PC-3 (cell line): ENCODE results near the gene CDC45. TPM values are rescaled to one million over a fixed set of nuclear protein-coding genes. Genes with fewer than 3 reads are reported as not detected.

Experiments
- ATAC-seq: fragments of 200-7000 bp; cut with Tn5 transposase; 2 replicates; pipeline ENCODE4 v1.9.1; 2020; ENCODE audit warnings: mild to moderate bottlenecking, moderate library complexity
- BruUV-seq: library from RNA; stranded (reverse); fragments of 400-500 nt; replicated peaks from 2 replicates; lab custom pipeline; 2021; lab: Mats Ljungman, UMichigan
- CTCF ChIA-PET: fragments of 300-600 bp; sonication (Branson Sonifier 250); formaldehyde crosslinking; loops from one replicate; lab custom pipeline; 2022; ENCODE audit warnings: antibody characterized with exemption; lab: Charles Lee
- POLR2A ChIA-PET: fragments of 300-600 bp; sonication (Branson Sonifier 250); formaldehyde crosslinking; loops from one replicate; lab custom pipeline; 2022; ENCODE audit warnings: antibody characterized with exemption; ENCODE audit not compliant: unreplicated experiment; lab: Charles Lee
- DNase-seq: peaks from one replicate; pipeline ENCODE4 v3.0.0-alpha.2; 2015
- H2AFZ ChIP-seq: fragments of 300-600 bp; sonication (generic); 2 replicates; pipeline ENCODE4 v1.6.0; 2016; ENCODE audit warnings: antibody characterized with exemption, low read length
- H3F3A ChIP-seq: fragments of 300-600 bp; sonication (generic); one replicate; pipeline ENCODE4 v1.6.0; 2017; ENCODE audit warnings: antibody characterized with exemption, low read length, control low read depth, mild to moderate bottlenecking; ENCODE audit not compliant: unreplicated experiment
- H3K27ac ChIP-seq: fragments of 300-600 bp; sonication (generic); 2 replicates; pipeline ENCODE4 v1.5.1; 2016; ENCODE audit warnings: mild to moderate bottlenecking, low read length
- H3K27me3 ChIP-seq: fragments of 300-600 bp; sonication (generic); 2 replicates; pipeline ENCODE4 v1.6.1; 2016; ENCODE audit warnings: low read length, mixed read lengths
- H3K36me3 ChIP-seq: fragments of 300-600 bp; sonication (generic); 2 replicates; pipeline ENCODE4 v1.6.1; 2016; ENCODE audit warnings: low read depth, mixed run types, low read length, mixed read lengths
- H3K4me1 ChIP-seq: fragments of 300-600 bp; sonication (generic); 2 replicates; pipeline ENCODE4 v1.5.1; 2016; ENCODE audit warnings: low read length; ENCODE audit not compliant: insufficient read depth
- H3K4me2 ChIP-seq: fragments of 300-600 bp; sonication (generic); 2 replicates; pipeline ENCODE4 v1.6.0; 2016; ENCODE audit warnings: low read length
- H3K4me3 ChIP-seq: fragments of 300-600 bp; sonication (generic); 2 replicates; pipeline ENCODE4 v1.5.1; 2016; ENCODE audit warnings: mild to moderate bottlenecking, low read length, mixed read lengths
- H3K79me2 ChIP-seq: fragments of 300-600 bp; sonication (generic); 2 replicates; pipeline ENCODE4 v1.6.1; 2017; ENCODE audit warnings: low read length, mixed read lengths
- H3K9ac ChIP-seq: fragments of 300-600 bp; sonication (generic); 2 replicates; pipeline ENCODE4 v1.6.0; 2016; ENCODE audit warnings: mild to moderate bottlenecking, low read length
- H3K9me2 ChIP-seq: fragments of 300-600 bp; sonication (generic); replicated peaks from 2 replicates; pipeline ENCODE4 v1.6.1; 2016; ENCODE audit warnings: mixed run types, low read length, mixed read lengths
- H3K9me3 ChIP-seq: fragments of 300-600 bp; sonication (generic); 2 replicates; pipeline ENCODE4 v1.6.1; 2016; ENCODE audit warnings: low read length, mixed read lengths
- H4K20me1 ChIP-seq: fragments of 300-600 bp; sonication (generic); 2 replicates; pipeline ENCODE4 v1.6.1; 2016; ENCODE audit warnings: low read length, mixed read lengths
- CTCF ChIP-seq: fragments of 300-600 bp; sonication (generic); conservative IDR thresholded peaks from 2 replicates; pipeline ENCODE4 v1.5.1; 2017; ENCODE audit warnings: antibody characterized with exemption, low read depth, mild to moderate bottlenecking, low read length
- EZH2 ChIP-seq: fragments of 300-600 bp; sonication (generic); IDR thresholded peaks from one replicate; pipeline ENCODE4 v1.6.1; 2017; ENCODE audit warnings: antibody characterized with exemption, mild to moderate bottlenecking, low read length; ENCODE audit not compliant: unreplicated experiment
- EZH2phosphoT487 ChIP-seq: fragments of 300-600 bp; sonication (generic); IDR thresholded peaks from 2 replicates; pipeline ENCODE4 v1.6.1; 2018; ENCODE audit warnings: mild to moderate bottlenecking, antibody characterized with exemption, low read length, borderline replicate concordance
- intact Hi-C: fragments of 100-400 bp; cut with micrococcal nuclease; formaldehyde crosslinking; loops from 2 replicates; pipeline ENCODE4 v1.9.0; 2023
- total RNA-seq: library from RNA; depleted of rRNA; stranded (reverse); fragments of >200 nt; gene quantifications from 2 replicates; pipeline ENCODE4 v1.2.3, GENCODE V29; 2014

CDC45 gene
- total RNA-seq, 1 experiment from 2014 or later, result 70.9 TPM

GRCh38 chr22:19533049-19533626 lies 53.4 kb downstream of the CDC45 start:
- no peak for TF ChIP-seq CTCF
- ChIA-PET CTCF (no interaction called here), POLR2A (interaction anchor here (0.6 kb wide), 1 partner anchor 664 kb away, joined by 7 read pairs; no protein-coding TSS in a partner anchor)
- Histone ChIP-seq H3F3A (no peaks in the 10 kb centered on the region), H3K9me2 (no peaks in the 10 kb centered on the region), H3K9ac (no peak overlapping the region), H3K36me3 (no peaks in the 10 kb centered on the region), H2AFZ (no peak overlapping the region), H3K79me2 (no peaks in the 10 kb centered on the region), H4K20me1 (no peaks in the 10 kb centered on the region), H3K27me3 (no peaks in the 10 kb centered on the region), H3K4me3 (no peak overlapping the region), H3K9me3 (no peaks in the 10 kb centered on the region), H3K4me2 (no peak overlapping the region), H3K4me1 (peaks cover 3% of the 10 kb centered on the region), H3K27ac (no peak overlapping the region)
- intact Hi-C loops, result no loop called here
- no TSS peak for BruUV-seq
- ATAC-seq, result no peak
- no peak for DNase-seq

GRCh38 chr22:19533857-19534256 lies 54.1 kb downstream of the CDC45 start:
- Histone ChIP-seq H3K4me1 (no peaks in the 10 kb centered on the region), H3K36me3 (no peaks in the 10 kb centered on the region), H2AFZ (no peak overlapping the region), H3K27ac (no peak overlapping the region), H3K27me3 (no peaks in the 10 kb centered on the region), H3K79me2 (no peaks in the 10 kb centered on the region), H3K9ac (no peak overlapping the region), H4K20me1 (no peaks in the 10 kb centered on the region), H3K9me2 (no peaks in the 10 kb centered on the region), H3K9me3 (no peaks in the 10 kb centered on the region), H3F3A (no peaks in the 10 kb centered on the region), H3K4me3 (no peak overlapping the region), H3K4me2 (no peak overlapping the region)
- ChIA-PET CTCF (no interaction called here), POLR2A (interaction anchor here (0.6 kb wide), 1 partner anchor 663 kb away, joined by 7 read pairs; no protein-coding TSS in a partner anchor)
- ATAC-seq, result no peak
- TF ChIP-seq EZH2phosphoT487 (no peak), EZH2 (no peak), CTCF (no peak)
- intact Hi-C loops, result no loop called here
- DNase-seq, result no peak
- no TSS peak for BruUV-seq

GRCh38 chr22:19535001-19535400 lies 55.3 kb downstream of the CDC45 start:
- CTCF ChIA-PET, result no interaction called here
- H3K4me2 ChIP-seq, result no peak overlapping the region

More at GRCh38 chr22:19535001-19535400, 55.3 kb downstream of the CDC45 start:
- TF ChIP-seq CTCF (no peak), EZH2phosphoT487 (no peak), EZH2 (no peak)
- no peaks in the 10 kb centered on the region for H3F3A ChIP-seq
- ATAC-seq (no peak), DNase-seq (no peak)
- no peaks in the 10 kb centered on the region for H3K36me3 ChIP-seq
- H3K4me1 ChIP-seq, result no peaks in the 10 kb centered on the region
- H3K27me3 ChIP-seq, result no peaks in the 10 kb centered on the region
- intact Hi-C loops, result no loop called here
- POLR2A ChIA-PET, result no interaction called here
- no peak overlapping the region for H3K27ac ChIP-seq
- no peaks in the 10 kb centered on the region for H3K9me2 ChIP-seq
- no peaks in the 10 kb centered on the region for H3K79me2 ChIP-seq
- H4K20me1 ChIP-seq, result no peaks in the 10 kb centered on the region
- no peak overlapping the region for H2AFZ ChIP-seq
- no peak overlapping the region for H3K9ac ChIP-seq
- no peaks in the 10 kb centered on the region for H3K9me3 ChIP-seq
- no peak overlapping the region for H3K4me3 ChIP-seq
- BruUV-seq, result no TSS peak
